Breast epithelium (tissue), 3 donors: ENCODE data around the gene TAF11L10.
"Not testable (repeated sequence)": the region's sequence is repeated elsewhere in the genome, so short reads cannot be mapped to it uniquely, and the experiment has no call there.

Experiments used
- POLR2A ChIP-seq: fragments of 450-650 bp; IDR thresholded peaks from one replicate; pipeline ENCODE4 v1.6.1; 2016; ENCODE audit warnings: antibody characterized with exemption, mild to moderate bottlenecking, moderate library complexity
- POLR2AphosphoS5 ChIP-seq, 3 donors: sonication (generic); formaldehyde crosslinking; IDR thresholded peaks; one replicate each; pipeline ENCODE4 v1.6.1; 2017; ENCODE audit warnings: antibody characterized with exemption in 3 of 3
- TF ChIP-seq, protein P1 (sequence below), 3 donors: fragments of 450-650 bp; IDR thresholded peaks; one replicate each; pipeline ENCODE4 v1.5.1; 2016 to 2017; ENCODE audit warnings: antibody characterized with exemption in 3 of 3, mild to moderate bottlenecking in 3 of 3, moderate library complexity in 3 of 3

DNA sequence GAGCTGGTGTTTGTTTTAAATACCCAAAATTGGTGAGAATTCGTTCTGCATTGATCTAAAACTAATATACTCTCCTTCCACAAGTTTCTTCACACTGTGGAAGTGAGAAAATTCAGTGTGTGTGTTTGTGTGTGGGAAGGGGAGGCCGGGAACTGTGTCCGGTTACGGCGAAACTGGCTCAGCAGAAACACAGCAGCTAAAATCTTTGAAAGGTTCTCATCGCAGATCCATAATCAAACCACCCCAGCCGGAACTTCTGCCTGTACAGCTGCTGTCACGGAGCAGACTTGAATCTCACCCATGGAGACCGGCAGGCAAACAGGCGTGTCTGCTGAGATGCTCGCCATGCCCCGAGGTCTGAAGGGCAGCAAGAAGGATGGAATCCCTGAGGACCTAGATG, 34.2 kb upstream of the TAF11L10 start, which contains the start of gene TAF11L13:
- TF ChIP-seq POLR2AphosphoS5 (IDR thresholded peaks at IDR 0.05); POLR2A: not testable (repeated sequence)
- TF ChIP-seq, protein P1, sequence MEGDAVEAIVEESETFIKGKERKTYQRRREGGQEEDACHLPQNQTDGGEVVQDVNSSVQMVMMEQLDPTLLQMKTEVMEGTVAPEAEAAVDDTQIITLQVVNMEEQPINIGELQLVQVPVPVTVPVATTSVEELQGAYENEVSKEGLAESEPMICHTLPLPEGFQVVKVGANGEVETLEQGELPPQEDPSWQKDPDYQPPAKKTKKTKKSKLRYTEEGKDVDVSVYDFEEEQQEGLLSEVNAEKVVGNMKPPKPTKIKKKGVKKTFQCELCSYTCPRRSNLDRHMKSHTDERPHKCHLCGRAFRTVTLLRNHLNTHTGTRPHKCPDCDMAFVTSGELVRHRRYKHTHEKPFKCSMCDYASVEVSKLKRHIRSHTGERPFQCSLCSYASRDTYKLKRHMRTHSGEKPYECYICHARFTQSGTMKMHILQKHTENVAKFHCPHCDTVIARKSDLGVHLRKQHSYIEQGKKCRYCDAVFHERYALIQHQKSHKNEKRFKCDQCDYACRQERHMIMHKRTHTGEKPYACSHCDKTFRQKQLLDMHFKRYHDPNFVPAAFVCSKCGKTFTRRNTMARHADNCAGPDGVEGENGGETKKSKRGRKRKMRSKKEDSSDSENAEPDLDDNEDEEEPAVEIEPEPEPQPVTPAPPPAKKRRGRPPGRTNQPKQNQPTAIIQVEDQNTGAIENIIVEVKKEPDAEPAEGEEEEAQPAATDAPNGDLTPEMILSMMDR (IDR thresholded peaks at IDR 0.05), result not testable (repeated sequence)
